ENCODE measurements around the gene ASTN2. TPM values are rescaled to one million over a fixed set of nuclear protein-coding genes. Genes with fewer than 3 reads are reported as not detected.
"Not testable (repeated sequence)": the region's sequence is repeated elsewhere in the genome, so short reads cannot be mapped to it uniquely, and the experiment has no call there.

Gene ASTN2
- total and polyA plus RNA-seq, 2 donors (not counting 3 experiments of a cell fraction or from before 2014, with no cell fraction given) = 1.0 to 1.9 TPM

DNA sequence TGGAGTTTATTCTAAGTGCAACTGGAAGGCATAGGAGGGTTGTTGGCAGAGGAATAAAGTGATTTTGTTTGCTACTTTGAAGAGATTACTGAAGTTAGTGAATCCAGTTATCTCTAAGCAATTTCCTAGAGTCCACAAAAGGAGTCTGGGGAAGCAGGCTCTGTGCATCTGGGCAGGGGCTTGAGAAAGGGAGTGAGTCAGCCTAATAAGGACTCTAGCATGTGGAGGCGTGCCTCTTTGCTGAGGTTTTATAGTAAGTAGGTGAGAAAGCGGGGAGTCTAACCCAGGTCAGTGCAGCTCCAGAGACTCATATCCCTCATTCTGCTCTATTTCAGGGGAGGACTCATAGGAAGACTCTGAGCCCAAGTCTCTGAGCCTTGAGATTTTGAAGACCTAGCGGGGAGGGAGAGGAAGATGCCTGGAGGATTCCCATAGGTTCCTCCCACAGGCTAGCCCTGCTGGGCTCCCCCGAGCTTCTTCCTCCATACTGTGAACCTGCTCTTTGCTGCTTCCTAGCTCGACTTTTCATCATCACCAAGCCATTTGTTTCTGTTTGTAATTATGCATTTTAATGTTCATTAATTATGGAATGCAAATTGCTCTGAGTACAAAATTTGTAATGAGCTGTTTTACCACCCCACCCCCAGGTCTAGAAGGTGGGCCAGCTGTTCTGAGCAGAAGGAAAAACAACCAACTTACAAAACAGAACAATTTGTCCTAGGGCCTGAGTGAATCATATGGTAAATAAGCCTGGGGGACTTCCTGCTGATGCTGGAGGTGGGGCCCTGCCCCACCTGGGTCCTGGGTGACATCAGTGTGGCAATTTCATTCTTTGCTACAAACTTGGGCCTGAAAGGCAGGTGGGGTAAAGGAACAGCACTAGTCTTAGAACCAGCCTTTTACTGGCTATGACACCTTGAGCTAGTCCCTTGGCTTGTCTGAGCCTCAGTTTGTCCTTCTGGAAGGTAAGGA is 577.6 kb downstream of the ASTN2 start:
- ChIA-PET POLR2A (no interaction called here), CTCF (no interaction called here)
- intact Hi-C loops (cut with micrococcal nuclease) = no loop called here
- DNase-seq (ENCODE audit: low read depth, low spot score) (no peak), FAIRE-seq (no peak)
- no peak overlapping the region for H2AFZ ChIP-seq (ENCODE audit: low read depth, low read length)
- H3K27me3 ChIP-seq (ENCODE audit: control insufficient read depth in 2 of 2, insufficient read depth in 2 of 2, low read length in 2 of 2) = no peaks in the 10 kb centered on the region
- H3K9me3 ChIP-seq (replicated peaks; ENCODE audit: control insufficient read depth, insufficient read depth, low read length) = no peaks in the 10 kb centered on the region
- H3K79me2 ChIP-seq (ENCODE audit: control insufficient read depth, insufficient read depth, low read length) = no peaks in the 10 kb centered on the region
- dilution Hi-C loops (cut with MboI; ENCODE audit: extremely low pct_ligation_motif_present, low sequenced_read_pairs) = no loop called here
- no peaks in the 10 kb centered on the region for H3K4me1 ChIP-seq (ENCODE audit: control insufficient read depth, extremely low read depth, insufficient read depth, low read length)
- H3K9ac ChIP-seq (replicated peaks; ENCODE audit: extremely low read depth, insufficient read depth, low read length) = no peak overlapping the region
- no peak overlapping the region for H3K4me2 ChIP-seq (ENCODE audit: insufficient read depth, low read length)
- TF ChIP-seq, protein P1, sequence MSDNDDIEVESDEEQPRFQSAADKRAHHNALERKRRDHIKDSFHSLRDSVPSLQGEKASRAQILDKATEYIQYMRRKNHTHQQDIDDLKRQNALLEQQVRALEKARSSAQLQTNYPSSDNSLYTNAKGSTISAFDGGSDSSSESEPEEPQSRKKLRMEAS (IDR thresholded peaks at IDR 0.05; ENCODE audit: insufficient read depth, insufficient read length) = no peak
- TF ChIP-seq GATA2 (IDR thresholded peaks at IDR 0.05; ENCODE audit: insufficient read depth, insufficient read length, low read depth, low read length) (no peak), MYC (IDR thresholded peaks at IDR 0.05; ENCODE audit: low read depth, low read length) (no peak), CTCF (IDR thresholded peaks at IDR 0.05; ENCODE audit: extremely low read depth in 1 of 2, insufficient read depth in 1 of 2, low read depth in 1 of 2, low read length in 2 of 2) (no peak), POLR2AphosphoS5 (IDR thresholded peaks at IDR 0.05; ENCODE audit: insufficient read depth, low read depth, low read length) (no peak), POLR2A (IDR thresholded peaks at IDR 0.05; ENCODE audit: low read depth, low read length) (no peak), JUN (IDR thresholded peaks at IDR 0.05; ENCODE audit: borderline replicate concordance, insufficient read depth, insufficient read length, low read depth) (no peak), FOS (IDR thresholded peaks at IDR 0.05; ENCODE audit: borderline replicate concordance, insufficient read depth, low read length) (no peak), EZH2 (IDR thresholded peaks at IDR 0.05; ENCODE audit: borderline replicate concordance, low read depth, low read length, severe bottlenecking) (no peak)
- H3K27ac ChIP-seq (ENCODE audit: insufficient read depth, low read depth, low read length) = no peak overlapping the region
- BruUV-seq (replicated peaks) = no TSS peak
- H3K9me1 ChIP-seq (replicated peaks; ENCODE audit: control insufficient read depth, extremely low read depth, insufficient read depth, low read length) = no peaks in the 10 kb centered on the region
- no peaks in the 10 kb centered on the region for H3K36me3 ChIP-seq (ENCODE audit: control insufficient read depth in 2 of 2, extremely low read depth in 1 of 2, insufficient read depth in 2 of 2, low read length in 2 of 2)
- no peaks in the 10 kb centered on the region for H4K20me1 ChIP-seq (replicated peaks; ENCODE audit: control insufficient read depth, extremely low read depth, insufficient read depth, low read length)
- no peak overlapping the region for H3K4me3 ChIP-seq (replicated peaks in 1 of 3; ENCODE audit: insufficient read depth in 1 of 3, low read depth in 1 of 3, low read length in 3 of 3)

- H3K27me3 ChIP-seq (ENCODE audit: control insufficient read depth in 2 of 2, insufficient read depth in 2 of 2, low read length in 2 of 2); H2AFZ ChIP-seq (ENCODE audit: low read depth, low read length); FAIRE-seq; intact Hi-C loops (cut with micrococcal nuclease); H3K79me2 ChIP-seq (ENCODE audit: control insufficient read depth, insufficient read depth, low read length); H3K36me3 ChIP-seq (ENCODE audit: control insufficient read depth in 2 of 2, extremely low read depth in 1 of 2, insufficient read depth in 2 of 2, low read length in 2 of 2); H4K20me1 ChIP-seq (replicated peaks; ENCODE audit: control insufficient read depth, extremely low read depth, insufficient read depth, low read length); H3K9me3 ChIP-seq (replicated peaks; ENCODE audit: control insufficient read depth, insufficient read depth, low read length); H3K4me2 ChIP-seq (ENCODE audit: insufficient read depth, low read length); H3K27ac ChIP-seq (ENCODE audit: insufficient read depth, low read depth, low read length); H3K4me3 ChIP-seq (replicated peaks in 1 of 3; ENCODE audit: insufficient read depth in 1 of 3, low read depth in 1 of 3, low read length in 3 of 3); H3K4me1 ChIP-seq (ENCODE audit: control insufficient read depth, extremely low read depth, insufficient read depth, low read length); H3K9ac ChIP-seq (replicated peaks; ENCODE audit: extremely low read depth, insufficient read depth, low read length); dilution Hi-C loops (cut with MboI; ENCODE audit: extremely low pct_ligation_motif_present, low sequenced_read_pairs); H3K9me1 ChIP-seq (replicated peaks; ENCODE audit: control insufficient read depth, extremely low read depth, insufficient read depth, low read length); CTCF ChIA-PET; DNase-seq (ENCODE audit: low read depth, low spot score); POLR2A ChIA-PET; BruUV-seq (replicated peaks): not testable (repeated sequence)
Measured at GRCh38 chr9:116830321-116830720, 584.5 kb downstream of the ASTN2 start.

All from endothelial cell of umbilical vein (primary cell).